HepG2 (cell line): ENCODE data around the gene PIK3R3. TPM values are rescaled to one million over a fixed set of nuclear protein-coding genes. Genes with fewer than 3 reads are reported as not detected.

Source experiments
- ATAC-seq: fragments of 200-7000 bp; cut with Tn5 transposase; 3 replicates; pipeline ENCODE4 v1.9.1; 2020; ENCODE audit warnings: mild to moderate bottlenecking, moderate library complexity
- BruUV-seq: library from RNA; stranded (reverse); fragments of 400-500 nt; replicated peaks from 2 replicates; lab custom pipeline; 2021; lab: Mats Ljungman, UMichigan
- CTCF ChIA-PET: fragments of 300-600 bp; formaldehyde crosslinking; extraction: SDS; loops from one replicate; lab custom pipeline; 2021; ENCODE audit warnings: low total read pairs, inconsistent platforms, low intra/inter-chr PET ratio; lab: Yijun Ruan, JAX
- POLR2A ChIA-PET: fragments of 350-600 bp; sonication (Branson Sonifier 250); formaldehyde crosslinking; loops from one replicate; lab custom pipeline; 2020; ENCODE audit warnings: antibody characterized with exemption, inconsistent platforms; lab: Yijun Ruan, JAX
- DNase-seq: peaks from one replicate; pipeline ENCODE4 v3.0.0-alpha.2; 2015; ENCODE audit warnings: low spot score
- FAIRE-seq: peaks from 3 replicates; lab custom pipeline; 2011; peaks lifted over from hg19 to GRCh38; lab: Jason Lieb, UNC
- H2AFZ ChIP-seq: one replicate; pipeline ENCODE4 v1.6.1; 2011; ENCODE audit warnings: low read length, inconsistent platforms
- H3K27ac ChIP-seq: fragments of 300-600 bp; 3 replicates; pipeline ENCODE4 v1.8.0; 2011; ENCODE audit warnings: mixed run types, mild to moderate bottlenecking, mixed read lengths, low read length, inconsistent platforms; ENCODE audit not compliant: insufficient read depth; ENCODE audit errors: extremely low read length
- H3K27me3 ChIP-seq, 2 experiments: fragments of 200-600 bp in 1 of 2; 2 replicates in 1 of 2; 3 replicates in 1 of 2; pipeline versions ENCODE4 v1.6.0 to v1.8.0; 2011; ENCODE audit warnings: low read length in 2 of 2, mild to moderate bottlenecking in 2 of 2, moderate library complexity in 2 of 2, inconsistent platforms in 1 of 2; ENCODE audit not compliant: insufficient read depth in 2 of 2, control insufficient read depth in 1 of 2
- H3K36me3 ChIP-seq, 2 experiments: fragments of 200-600 bp in 1 of 2; replicated peaks in 1 of 2; 2 replicates in 1 of 2; 3 replicates in 1 of 2; pipeline versions ENCODE4 v1.5.1 to v1.8.0; 2011; ENCODE audit warnings: low read length in 2 of 2, inconsistent platforms in 1 of 2; ENCODE audit not compliant: insufficient read depth in 2 of 2, control insufficient read depth in 1 of 2
- H3K4me1 ChIP-seq: 2 replicates; pipeline ENCODE4 v1.5.1; 2012; ENCODE audit warnings: low read length, inconsistent platforms; ENCODE audit not compliant: insufficient read depth
- H3K4me2 ChIP-seq: 2 replicates; pipeline ENCODE4 v1.6.0; 2011; ENCODE audit warnings: low read depth, low read length, inconsistent platforms
- H3K4me3 ChIP-seq, 3 experiments: fragments of 200-600 bp in 1 of 3; sonication (generic), shearing (Covaris generic) in 1 of 3; replicated peaks in 1 of 3; 2 replicates each; pipeline ENCODE4 v1.5.1; 2011 to 2016; ENCODE audit warnings: low read length in 3 of 3, inconsistent platforms in 2 of 3, low read depth in 2 of 3, mild to moderate bottlenecking in 2 of 3, control low read depth in 1 of 3, mixed read lengths in 1 of 3; ENCODE audit not compliant: insufficient read depth in 1 of 3
- H3K79me2 ChIP-seq: one replicate; pipeline ENCODE4 v1.6.1; 2011; ENCODE audit warnings: low read length, inconsistent platforms; ENCODE audit not compliant: insufficient read depth
- H3K9ac ChIP-seq: 2 replicates; pipeline ENCODE4 v1.6.0; 2011; ENCODE audit warnings: mild to moderate bottlenecking, low read depth, low read length, inconsistent platforms; ENCODE audit not compliant: insufficient read depth
- H3K9me3 ChIP-seq: 2 replicates; pipeline ENCODE4 v1.5.1; 2012; ENCODE audit warnings: mild to moderate bottlenecking, low read length
- H4K20me1 ChIP-seq: 2 replicates; pipeline ENCODE4 v1.6.0; 2011; ENCODE audit warnings: inconsistent platforms, mild to moderate bottlenecking, low read length, moderate library complexity; ENCODE audit not compliant: insufficient read depth
- HNF4A ChIP-seq: sonication (generic); formaldehyde crosslinking; IDR thresholded peaks from 2 replicates; pipeline ENCODE4 v1.4.0; 2020; ENCODE audit warnings: missing genetic modification reagents
- THYN1 ChIP-seq: sonication (generic); formaldehyde crosslinking; IDR thresholded peaks from 2 replicates; pipeline ENCODE4 v1.8.1; 2023; ENCODE audit warnings: low read depth, mild to moderate bottlenecking, moderate library complexity, missing genetic modification reagents, borderline replicate concordance
- ZNF121 ChIP-seq: sonication (generic); formaldehyde crosslinking; IDR thresholded peaks from 2 replicates; pipeline ENCODE4 v1.5.0; 2020; ENCODE audit warnings: mild to moderate bottlenecking, missing genetic modification reagents
- WGBS: methylation state at CpG from one replicate; pipeline ENCODE4 v1.1.6; 2017; ENCODE audit warnings: low lambda C conversion rate; 5-methylcytosine and 5-hydroxymethylcytosine counted together
- in situ Hi-C: cut with HindIII; loops from 2 replicates; pipeline ENCODE4 v1.10.0; 2017; ENCODE audit warnings: low pct_unique_long_range_greater_than_20kb; ENCODE audit not compliant: extremely low pct_ligation_motif_present
- intact Hi-C: fragments of 100-400 bp; cut with micrococcal nuclease; formaldehyde crosslinking; loops from one replicate; pipeline ENCODE4 v1.10.0; 2022; ENCODE audit not compliant: unreplicated experiment
- polyA plus RNA-seq, 8 experiments: library from polyadenylated mRNA; depleted of rRNA in 3 of 8; stranded (reverse) in 7 of 8; unstranded in 1 of 8; fragments of >200 nt; fragmentation: Illumina TruSeq in 4 of 8; extraction: Trizol in 4 of 8; gene quantifications; 2 replicates each; pipeline versions ENCODE4 v1.2.1 to v1.2.3, GENCODE V29; 2011 to 2016; ENCODE audit warnings: low read depth in 4 of 8, missing spikeins in 1 of 8, mixed read lengths in 1 of 8; ENCODE audit not compliant: insufficient read depth in 1 of 8
- total RNA-seq, 5 experiments: library from RNA; depleted of rRNA; stranded (reverse); fragments of >200 nt; fragmentation: Illumina TruSeq; extraction: Trizol; gene quantifications; 2 replicates each; pipeline ENCODE4 v1.2.3, GENCODE V29; 2016; ENCODE audit warnings: low read depth in 1 of 5
- TF ChIP-seq, protein P1 (sequence below): IDR thresholded peaks from 2 replicates; pipeline ENCODE4 v1.6.1; 2016; ENCODE audit warnings: missing genetic modification reagents, missing compliant biosample characterization
- TF ChIP-seq, protein P2 (sequence below): sonication (generic); formaldehyde crosslinking; IDR thresholded peaks from 2 replicates; pipeline ENCODE4 v1.5.0; 2020; ENCODE audit warnings: mild to moderate bottlenecking, missing genetic modification reagents

The PIK3R3 gene
- total and polyA plus RNA-seq, 2 of the 13 experiments (the other 11 are each of a cell fraction or from before 2014, with no cell fraction given) = 0.37 to 6.9 TPM

DNA sequence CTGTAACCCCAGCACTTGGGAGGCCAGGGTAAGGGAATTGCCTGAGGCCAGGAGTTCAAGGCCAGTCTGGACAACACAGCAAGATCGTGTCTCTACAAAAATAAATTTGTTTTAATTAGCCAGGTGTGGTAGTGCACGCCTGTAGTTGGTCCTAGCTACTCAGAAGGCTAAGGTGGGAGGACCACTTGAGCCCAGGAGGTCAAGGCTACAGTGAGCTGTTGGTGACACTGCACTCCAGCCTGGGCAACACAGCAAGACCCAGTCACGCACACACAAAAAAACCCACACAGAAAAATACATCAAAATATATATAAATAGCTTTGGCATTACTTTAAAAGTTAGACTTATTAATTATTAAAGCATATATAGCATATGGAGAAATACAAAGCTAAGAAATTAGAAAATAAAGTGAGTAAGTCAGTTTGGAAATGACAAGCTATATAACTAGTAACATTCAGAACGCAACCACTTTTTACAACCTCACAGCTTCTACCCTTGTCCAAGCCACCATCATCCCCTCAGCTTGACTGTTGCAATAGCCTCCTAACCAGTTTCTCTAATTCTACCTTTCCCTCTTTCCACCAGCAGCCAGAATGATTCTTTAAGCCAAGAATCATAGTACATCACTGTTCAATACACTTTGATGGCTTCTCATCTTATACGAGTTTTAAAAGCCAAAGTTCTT is 14.5 kb downstream of the PIK3R3 start:
- Histone ChIP-seq H3K9me3 (no peaks in the 10 kb centered on the region), H3K79me2 (no peaks in the 10 kb centered on the region), H3K36me3 (no peaks in the 10 kb centered on the region), H3K27ac (no peak overlapping the region), H3K4me2 (no peak overlapping the region), H3K27me3 (no peaks in the 10 kb centered on the region), H3K4me3 (no peak overlapping the region), H3K4me1 (peaks cover 15% of the 10 kb centered on the region)
- ATAC-seq = no peak
- FAIRE-seq = no peak
- TF ChIP-seq THYN1 (CRISPR knock-in tag) (no peak), ZNF121 (CRISPR knock-in tag) (peak; percentile 96), HNF4A (peak; percentile 28; the same call in 1 of the 2 replicates)
- TF ChIP-seq, protein P1, sequence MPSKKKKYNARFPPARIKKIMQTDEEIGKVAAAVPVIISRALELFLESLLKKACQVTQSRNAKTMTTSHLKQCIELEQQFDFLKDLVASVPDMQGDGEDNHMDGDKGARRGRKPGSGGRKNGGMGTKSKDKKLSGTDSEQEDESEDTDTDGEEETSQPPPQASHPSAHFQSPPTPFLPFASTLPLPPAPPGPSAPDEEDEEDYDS = no peak
- TF ChIP-seq, protein P2, sequence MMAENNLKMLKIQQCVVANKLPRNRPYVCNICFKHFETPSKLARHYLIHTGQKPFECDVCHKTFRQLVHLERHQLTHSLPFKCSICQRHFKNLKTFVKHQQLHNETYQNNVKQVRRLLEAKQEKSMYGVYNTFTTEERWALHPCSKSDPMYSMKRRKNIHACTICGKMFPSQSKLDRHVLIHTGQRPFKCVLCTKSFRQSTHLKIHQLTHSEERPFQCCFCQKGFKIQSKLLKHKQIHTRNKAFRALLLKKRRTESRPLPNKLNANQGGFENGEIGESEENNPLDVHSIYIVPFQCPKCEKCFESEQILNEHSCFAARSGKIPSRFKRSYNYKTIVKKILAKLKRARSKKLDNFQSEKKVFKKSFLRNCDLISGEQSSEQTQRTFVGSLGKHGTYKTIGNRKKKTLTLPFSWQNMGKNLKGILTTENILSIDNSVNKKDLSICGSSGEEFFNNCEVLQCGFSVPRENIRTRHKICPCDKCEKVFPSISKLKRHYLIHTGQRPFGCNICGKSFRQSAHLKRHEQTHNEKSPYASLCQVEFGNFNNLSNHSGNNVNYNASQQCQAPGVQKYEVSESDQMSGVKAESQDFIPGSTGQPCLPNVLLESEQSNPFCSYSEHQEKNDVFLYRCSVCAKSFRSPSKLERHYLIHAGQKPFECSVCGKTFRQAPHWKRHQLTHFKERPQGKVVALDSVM = 0 out of 2 replicates have a peak, but pooled peaks have one; percentile 1
- TF ChIP-seq, all 625 proteins: peak for 3
- no peak for DNase-seq
- BruUV-seq = no TSS peak
- ChIA-PET CTCF (no interaction called here), POLR2A (interaction anchor here (1.0 kb wide), 1 partner anchor 14 kb away, joined by 3 read pairs; the partner anchor contains the start of gene PIK3R3)
- no peak overlapping the region for H2AFZ ChIP-seq
- intact Hi-C loops (loop anchor here (2.0 kb wide), 1 partner anchor 41 kb away; no protein-coding TSS in a partner anchor), in situ Hi-C loops (no loop called here)
- no peaks in the 10 kb centered on the region for H4K20me1 ChIP-seq
- H3K9ac ChIP-seq = no peak overlapping the region
- 74% methylated on average over 5 of the region's 5 CpGs for WGBS
